Osteoblast (primary cell): Measurements from ENCODE around the gene IDE. TPM values are rescaled to one million over a fixed set of nuclear protein-coding genes. Genes with fewer than 3 reads are reported as not detected.

Source experiments
- total RNA-seq: library from RNA; depleted of rRNA; stranded (reverse); fragments of >200 nt; gene quantifications from 2 replicates; pipeline ENCODE4 v1.2.3, GENCODE V29; 2012

IDE gene
- total RNA-seq, 1 donor: 36.9 TPM

Other genes starting within 250 kb of the IDE start
- 4.0 and 5.3 TPM in 2 replicates for gene KIF11, start 19.0 kb upstream of the IDE start, total RNA-seq
- 0.36 and 0.59 TPM in 2 replicates for gene HHEX, start 115.9 kb upstream of the IDE start, total RNA-seq